ENCODE results near the gene AMH.
A peak's percentile ranks its signal among the peaks of the same experiment; 100 is the strongest.

Gene AMH

DNA sequence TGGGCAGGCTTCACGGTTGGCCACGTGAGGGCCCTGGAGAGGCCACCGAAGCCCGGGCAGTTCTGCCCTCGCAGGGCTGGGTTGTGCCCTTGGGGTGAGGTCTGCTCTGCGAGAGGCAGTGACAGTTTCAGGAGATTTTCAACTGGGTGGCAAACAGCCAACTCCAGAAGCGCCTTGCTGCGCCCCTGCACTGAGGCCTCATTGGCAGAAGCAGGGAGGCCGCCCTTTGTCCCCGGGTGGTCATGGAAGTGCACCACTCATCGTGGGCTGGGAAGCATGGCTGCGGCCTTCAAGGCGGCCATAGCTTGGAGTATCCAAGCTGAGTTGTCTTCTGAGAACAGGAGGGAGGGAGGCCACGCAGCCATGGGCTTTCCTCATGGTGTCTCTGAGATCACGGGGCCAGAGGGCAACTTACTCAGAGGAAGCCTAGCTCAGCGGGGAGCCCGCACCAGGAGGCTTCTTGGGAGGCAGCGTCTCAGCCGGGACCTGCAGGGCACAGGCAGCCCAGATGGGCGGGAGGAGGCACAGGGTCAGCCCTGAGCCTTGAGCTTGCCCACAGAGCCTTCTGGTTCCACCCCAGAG lies 27.8 kb upstream of the AMH start:
- H3K4me3 ChIP-seq (ENCODE audit: control insufficient read depth, low read depth, low read length) = no peak overlapping the region
- DNase-seq (ENCODE audit: low read depth) = no peak
- TF ChIP-seq, protein P1, sequence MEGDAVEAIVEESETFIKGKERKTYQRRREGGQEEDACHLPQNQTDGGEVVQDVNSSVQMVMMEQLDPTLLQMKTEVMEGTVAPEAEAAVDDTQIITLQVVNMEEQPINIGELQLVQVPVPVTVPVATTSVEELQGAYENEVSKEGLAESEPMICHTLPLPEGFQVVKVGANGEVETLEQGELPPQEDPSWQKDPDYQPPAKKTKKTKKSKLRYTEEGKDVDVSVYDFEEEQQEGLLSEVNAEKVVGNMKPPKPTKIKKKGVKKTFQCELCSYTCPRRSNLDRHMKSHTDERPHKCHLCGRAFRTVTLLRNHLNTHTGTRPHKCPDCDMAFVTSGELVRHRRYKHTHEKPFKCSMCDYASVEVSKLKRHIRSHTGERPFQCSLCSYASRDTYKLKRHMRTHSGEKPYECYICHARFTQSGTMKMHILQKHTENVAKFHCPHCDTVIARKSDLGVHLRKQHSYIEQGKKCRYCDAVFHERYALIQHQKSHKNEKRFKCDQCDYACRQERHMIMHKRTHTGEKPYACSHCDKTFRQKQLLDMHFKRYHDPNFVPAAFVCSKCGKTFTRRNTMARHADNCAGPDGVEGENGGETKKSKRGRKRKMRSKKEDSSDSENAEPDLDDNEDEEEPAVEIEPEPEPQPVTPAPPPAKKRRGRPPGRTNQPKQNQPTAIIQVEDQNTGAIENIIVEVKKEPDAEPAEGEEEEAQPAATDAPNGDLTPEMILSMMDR (IDR thresholded peaks at IDR 0.05; ENCODE audit: control insufficient read depth, insufficient read depth, low read depth, low read length, missing control alignments) = no peak

DNA sequence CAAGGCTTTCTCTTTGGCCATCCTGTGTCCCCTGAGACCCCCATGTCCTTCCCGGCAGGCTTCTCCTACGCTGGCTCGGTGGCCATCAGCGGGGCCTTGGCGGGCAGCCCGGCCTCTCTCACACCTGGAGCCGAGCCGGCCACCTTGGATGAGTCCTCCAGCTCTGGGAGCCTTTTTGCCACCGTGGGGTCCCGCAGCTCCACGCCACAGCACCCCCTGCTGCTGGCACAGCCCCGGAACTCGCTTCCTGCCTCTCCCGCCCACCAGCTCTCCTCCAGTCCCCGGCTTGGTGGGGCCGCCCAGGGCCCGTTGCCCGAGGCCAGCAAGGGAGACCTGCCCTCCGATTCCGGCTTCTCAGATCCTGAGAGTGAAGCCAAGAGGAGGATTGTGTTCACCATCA lies 27.2 kb upstream of the AMH start:
- no peak for DNase-seq (ENCODE audit: low read depth)
- H3K4me3 ChIP-seq (ENCODE audit: control insufficient read depth, low read depth, low read length) = no peak overlapping the region
- TF ChIP-seq, protein P1 (IDR thresholded peaks at IDR 0.05; ENCODE audit: control insufficient read depth, insufficient read depth, low read depth, low read length, missing control alignments) = peak; percentile 4

DNA sequence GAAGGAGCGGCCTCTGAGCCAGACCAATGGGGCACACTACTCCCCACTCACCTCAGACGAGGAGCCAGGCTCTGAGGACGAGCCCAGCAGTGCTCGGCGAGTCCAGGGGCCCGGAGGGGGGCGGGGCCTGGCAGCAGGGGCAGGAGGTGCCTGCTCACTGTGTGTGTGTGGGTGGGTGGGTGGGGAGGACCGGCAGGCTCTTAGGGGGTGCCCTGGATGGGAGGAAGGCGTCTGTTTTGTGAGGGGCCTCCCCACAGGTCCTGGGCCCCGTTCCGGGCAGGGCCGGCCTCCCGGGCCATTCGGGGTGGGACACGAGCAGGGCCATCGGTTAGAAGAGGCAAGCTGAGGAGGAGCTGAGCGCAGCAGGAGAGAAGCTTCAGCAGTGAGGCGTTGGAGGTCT lies 25.7 kb upstream of the AMH start:
- H3K4me3 ChIP-seq (ENCODE audit: control insufficient read depth, low read depth, low read length) = no peak overlapping the region
- TF ChIP-seq, protein P1 (IDR thresholded peaks at IDR 0.05; ENCODE audit: control insufficient read depth, insufficient read depth, low read depth, low read length, missing control alignments) = no peak
- DNase-seq (ENCODE audit: low read depth) = no peak

DNA sequence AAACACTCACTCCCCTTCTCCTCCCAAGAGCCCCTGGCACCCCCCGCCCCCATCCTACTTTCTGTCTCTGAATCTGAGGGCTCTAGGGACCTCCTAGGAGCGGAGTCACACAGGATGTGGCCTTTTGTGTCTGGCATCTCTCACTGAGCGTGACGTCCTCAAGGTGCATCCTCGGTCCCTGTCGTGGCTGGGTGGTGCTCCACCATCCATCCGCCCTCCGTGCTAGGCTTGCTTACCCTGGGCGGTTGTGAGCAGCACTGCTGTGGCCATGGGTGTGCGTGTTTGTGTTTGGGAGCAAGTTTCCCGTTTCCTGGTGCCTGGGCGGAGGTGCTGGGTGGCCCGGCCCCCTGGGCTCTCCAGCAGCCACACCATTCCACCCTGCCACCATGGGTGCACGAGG lies 25.2 kb upstream of the AMH start:
- TF ChIP-seq, protein P1 (IDR thresholded peaks at IDR 0.05; ENCODE audit: control insufficient read depth, insufficient read depth, low read depth, low read length, missing control alignments) = no peak
- no peak for DNase-seq (ENCODE audit: low read depth)
- no peak overlapping the region for H3K4me3 ChIP-seq (ENCODE audit: control insufficient read depth, low read depth, low read length)

DNA sequence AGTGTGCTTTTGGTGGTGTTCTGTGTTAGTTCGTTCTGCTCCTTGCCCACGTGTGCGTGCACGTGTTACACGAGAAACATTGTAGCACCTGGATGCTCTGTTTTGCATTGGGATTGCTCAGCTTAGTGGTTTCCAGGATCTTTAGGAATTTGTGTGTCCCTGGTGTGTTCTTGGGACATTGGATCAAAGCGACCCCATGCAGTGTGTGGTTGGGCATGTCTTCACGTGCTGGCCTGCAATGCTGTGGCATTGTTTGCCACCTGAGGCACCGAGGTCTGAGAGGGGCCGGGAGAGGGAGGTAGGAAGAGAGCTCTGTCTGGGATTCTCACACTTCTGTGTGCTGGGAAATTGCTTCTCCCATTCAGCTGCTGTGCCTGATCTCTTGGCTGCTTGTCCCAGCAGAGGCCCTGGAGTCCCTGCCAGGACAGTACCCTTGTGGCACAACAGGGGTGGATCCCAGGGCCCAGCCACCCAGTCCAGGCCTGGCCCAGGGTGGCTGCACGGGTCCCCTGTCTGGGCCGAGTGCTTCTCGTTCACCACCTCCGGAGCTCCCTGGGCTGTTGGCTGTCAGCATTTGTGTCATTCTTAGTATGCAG lies 24.3 kb upstream of the AMH start:
- TF ChIP-seq, protein P1 (IDR thresholded peaks at IDR 0.05; ENCODE audit: control insufficient read depth, insufficient read depth, low read depth, low read length, missing control alignments) = no peak
- no peak for DNase-seq (ENCODE audit: low read depth)
- no peak overlapping the region for H3K4me3 ChIP-seq (ENCODE audit: control insufficient read depth, low read depth, low read length)

DNA sequence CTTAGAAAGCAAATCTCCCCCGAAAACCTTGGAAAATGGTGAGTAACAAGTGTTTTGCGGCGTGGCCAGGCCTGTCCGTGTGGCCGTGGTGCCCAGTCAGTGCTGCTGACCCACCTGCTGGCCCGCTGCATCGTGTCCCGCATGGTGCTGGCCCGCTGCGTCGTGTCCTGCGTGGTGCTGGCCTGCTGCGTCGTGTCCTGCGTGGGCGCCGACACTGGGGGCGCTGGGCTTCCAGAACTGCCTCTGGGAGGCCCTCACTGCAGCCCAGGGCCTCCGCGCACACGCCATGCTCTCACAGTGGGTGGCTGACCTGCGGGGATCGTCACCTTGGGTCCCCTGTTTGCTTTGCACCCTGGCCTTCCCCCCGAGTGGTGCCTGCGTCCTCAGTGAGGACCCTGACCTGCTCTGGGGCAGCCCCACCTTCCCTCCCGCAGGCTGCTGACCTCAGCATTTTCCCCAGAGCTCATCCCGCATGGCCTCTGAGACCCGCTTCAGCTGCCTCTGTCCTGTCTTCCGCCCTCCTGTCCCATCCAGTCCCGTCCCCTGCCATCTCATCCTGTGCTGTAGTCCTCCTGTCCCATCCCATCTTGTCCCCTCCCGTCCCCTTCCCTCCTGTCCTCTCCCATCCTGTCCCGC lies 23.6 kb upstream of the AMH start:
- no peak for DNase-seq (ENCODE audit: low read depth)
- TF ChIP-seq, protein P1 (IDR thresholded peaks at IDR 0.05; ENCODE audit: control insufficient read depth, insufficient read depth, low read depth, low read length, missing control alignments) = no peak
- H3K4me3 ChIP-seq (ENCODE audit: control insufficient read depth, low read depth, low read length) = no peak overlapping the region
